K562 (cell line): ENCODE data around the gene RBMS3. TPM values are rescaled to one million over a fixed set of nuclear protein-coding genes. Genes with fewer than 3 reads are reported as not detected.

ENCODE experiments used
- ATAC-seq: fragments of 200-7000 bp; cut with Tn5 transposase; 3 replicates; pipeline ENCODE4 v1.9.1; 2020; ENCODE audit warnings: moderate library complexity
- BruUV-seq: library from RNA; stranded (reverse); fragments of 400-500 nt; replicated peaks from 2 replicates; lab custom pipeline; 2021; lab: Mats Ljungman, UMichigan
- CTCF ChIA-PET: fragments of 300-600 bp; formaldehyde crosslinking; extraction: SDS; loops from one replicate; lab custom pipeline; 2021; ENCODE audit warnings: low intra/inter-chr PET ratio; lab: Yijun Ruan, JAX
- POLR2A ChIA-PET: fragments of 300-600, 350-650 bp; sonication (Branson Sonifier 250); formaldehyde crosslinking; extraction: SDS; loops from one replicate; lab custom pipeline; 2021; ENCODE audit warnings: antibody characterized with exemption, inconsistent platforms; lab: Yijun Ruan, JAX
- DNase-seq, 4 experiments: peaks; one replicate each; pipeline versions ENCODE4 v3.0.0 to v3.0.0-alpha.2; 2011 to 2018; ENCODE audit warnings: low spot score in 3 of 4, mixed read lengths in 3 of 4; ENCODE audit errors: extremely low read depth in 1 of 4
- FAIRE-seq: peaks from 2 replicates; lab custom pipeline; 2011; peaks lifted over from hg19 to GRCh38; lab: Jason Lieb, UNC
- H2AFZ ChIP-seq: 2 replicates; pipeline ENCODE4 v1.6.0; 2011; ENCODE audit warnings: low read depth, low read length, control low read depth, inconsistent platforms
- H3K27ac ChIP-seq: fragments of 200-600 bp; 3 replicates; pipeline ENCODE4 v1.8.0; 2011; ENCODE audit warnings: low read depth, mild to moderate bottlenecking, control low read depth, inconsistent platforms, low read length, moderate library complexity, mixed read lengths; ENCODE audit errors: extremely low read depth
- H3K27me3 ChIP-seq, 2 experiments: fragments of 300-600 bp in 1 of 2; 2 replicates in 1 of 2; 3 replicates in 1 of 2; pipeline versions ENCODE4 v1.6.0 to v1.8.0; 2011; ENCODE audit warnings: inconsistent platforms in 2 of 2, low read length in 2 of 2, mild to moderate bottlenecking in 1 of 2, mixed read lengths in 1 of 2, moderate library complexity in 1 of 2; ENCODE audit not compliant: control insufficient read depth in 2 of 2, insufficient read depth in 2 of 2
- H3K36me3 ChIP-seq: fragments of 300-600 bp; 3 replicates; pipeline ENCODE4 v1.8.0; 2011; ENCODE audit warnings: mild to moderate bottlenecking, low read length, inconsistent platforms; ENCODE audit not compliant: control insufficient read depth, insufficient read depth
- H3K4me1 ChIP-seq, 2 experiments: fragments of 200-600 bp in 1 of 2; replicated peaks in 1 of 2; 2 replicates in 1 of 2; 3 replicates in 1 of 2; pipeline versions ENCODE4 v1.5.1 to v1.8.0; 2011; ENCODE audit warnings: inconsistent platforms in 2 of 2, low read length in 2 of 2, mild to moderate bottlenecking in 1 of 2, mixed read lengths in 1 of 2, moderate library complexity in 1 of 2; ENCODE audit not compliant: control insufficient read depth in 2 of 2, insufficient read depth in 2 of 2
- H3K4me2 ChIP-seq: 2 replicates; pipeline ENCODE4 v1.6.1; 2011; ENCODE audit warnings: low read length, control low read depth, inconsistent platforms, mixed read lengths; ENCODE audit not compliant: insufficient read depth
- H3K4me3 ChIP-seq: fragments of 200-600 bp; sonication (generic), shearing (Covaris generic); 2 replicates; pipeline ENCODE4 v1.5.1; 2016; ENCODE audit warnings: control low read depth, inconsistent platforms
- H3K79me2 ChIP-seq: fragments of 200-600 bp; 3 replicates; pipeline ENCODE4 v1.8.0; 2011; ENCODE audit warnings: low read length, inconsistent platforms; ENCODE audit not compliant: control insufficient read depth, insufficient read depth
- H3K9ac ChIP-seq, 2 experiments: 2 replicates each; pipeline versions ENCODE4 v1.6.0 to v1.6.1; 2011; ENCODE audit warnings: low read depth in 2 of 2, low read length in 2 of 2, control low read depth in 1 of 2, inconsistent platforms in 1 of 2, mild to moderate bottlenecking in 1 of 2, mixed read lengths in 1 of 2; ENCODE audit not compliant: insufficient read depth in 1 of 2
- H3K9me1 ChIP-seq: one replicate; pipeline ENCODE4 v1.6.0; 2011; ENCODE audit warnings: inconsistent platforms, mild to moderate bottlenecking, low read length, moderate library complexity; ENCODE audit not compliant: control insufficient read depth, insufficient read depth
- H3K9me3 ChIP-seq: replicated peaks from 2 replicates; pipeline ENCODE4 v1.5.1; 2011; ENCODE audit warnings: low read depth, low read length, inconsistent platforms; ENCODE audit not compliant: control insufficient read depth, insufficient read depth
- H4K20me1 ChIP-seq: replicated peaks from 2 replicates; pipeline ENCODE4 v1.6.1; 2011; ENCODE audit warnings: low read length, inconsistent platforms, mixed read lengths; ENCODE audit not compliant: control insufficient read depth, insufficient read depth
- COPS2 ChIP-seq: fragments of 450-650 bp; conservative IDR thresholded peaks from 2 replicates; pipeline ENCODE4 v1.6.1; 2016; ENCODE audit warnings: mild to moderate bottlenecking, moderate library complexity
- CTCF ChIP-seq, 3 experiments: IDR thresholded peaks in 2 of 3; conservative IDR thresholded peaks in 1 of 3; 2 replicates each; pipeline ENCODE4 v1.5.1; 2011 to 2012; ENCODE audit warnings: low read length in 3 of 3, mild to moderate bottlenecking in 3 of 3, control low read depth in 2 of 3, improper control_type of control experiment in 1 of 3, inconsistent platforms in 1 of 3, low read depth in 1 of 3, mixed read lengths in 1 of 3, moderate library complexity in 1 of 3; ENCODE audit not compliant: insufficient read depth in 2 of 3
- ETV1 ChIP-seq: fragments of 450-650 bp; conservative IDR thresholded peaks from 2 replicates; pipeline ENCODE4 v1.6.1; 2016; ENCODE audit warnings: missing genetic modification characterization, control low read depth, low read depth, missing compliant biosample characterization
- GATA2 ChIP-seq: sonication (generic); formaldehyde crosslinking; IDR thresholded peaks from 2 replicates; pipeline ENCODE4 v1.4.0; 2020; ENCODE audit warnings: mild to moderate bottlenecking, missing genetic modification reagents
- GTF2F1 ChIP-seq: IDR thresholded peaks from 2 replicates; pipeline ENCODE4 v1.6.1; 2011; ENCODE audit warnings: low read depth, low read length, improper control_type of control experiment
- HDAC8 ChIP-seq: fragments of 450-650 bp; IDR thresholded peaks from 2 replicates; pipeline ENCODE4 v1.6.1; 2016; ENCODE audit warnings: mild to moderate bottlenecking, missing genetic modification characterization, moderate library complexity, missing compliant biosample characterization
- HNRNPH1 ChIP-seq: fragments of 200-400 bp; formaldehyde crosslinking; optimal IDR thresholded peaks from 2 replicates; pipeline ENCODE3; 2017; ENCODE audit warnings: low read depth, mild to moderate bottlenecking, low read length, moderate library complexity
- KDM2B ChIP-seq: fragments of 250-450 bp; sonication (Bioruptor Pico); IDR thresholded peaks from 2 replicates; pipeline ENCODE4 v1.8.0; 2021; ENCODE audit warnings: mild to moderate bottlenecking, moderate library complexity
- MEIS2 ChIP-seq: fragments of 450-650 bp; IDR thresholded peaks from 2 replicates; pipeline ENCODE4 v1.6.1; 2014; ENCODE audit warnings: mild to moderate bottlenecking; ENCODE audit not compliant: partially characterized antibody
- NFE2L1 ChIP-seq: fragments of 450-650 bp; IDR thresholded peaks from 2 replicates; pipeline ENCODE4 v1.6.1; 2016; ENCODE audit warnings: missing genetic modification characterization, low read depth, mild to moderate bottlenecking, missing compliant biosample characterization, moderate library complexity, borderline replicate concordance
- RAD51 ChIP-seq: fragments of 450-650 bp; IDR thresholded peaks from 2 replicates; pipeline ENCODE4 v1.7.1; 2016; ENCODE audit warnings: low read depth, mild to moderate bottlenecking, borderline replicate concordance
- SMC3 ChIP-seq: conservative IDR thresholded peaks from 2 replicates; pipeline ENCODE4 v1.6.1; 2011; ENCODE audit warnings: low read depth, low read length, improper control_type of control experiment; ENCODE audit not compliant: insufficient read depth
- ZBTB49 ChIP-seq: sonication (generic); formaldehyde crosslinking; IDR thresholded peaks from 2 replicates; pipeline ENCODE4 v1.8.0; 2022; ENCODE audit warnings: missing genetic modification reagents, mild to moderate bottlenecking, borderline replicate concordance
- ZNF23 ChIP-seq: fragments of 250-450 bp; sonication (Bioruptor Pico); IDR thresholded peaks from 2 replicates; pipeline ENCODE4 v1.4.0; 2020; ENCODE audit warnings: mild to moderate bottlenecking
- ZNF57 ChIP-seq: fragments of 450-650 bp; formaldehyde crosslinking; IDR thresholded peaks from 2 replicates; pipeline ENCODE4 v1.4.0; 2020; ENCODE audit warnings: mild to moderate bottlenecking, moderate library complexity
- WGBS: fragments of 100-300 bp; shearing (Covaris generic); methylation state at CpG from one replicate; pipeline ENCODE4 v1.1.6; 2016; ENCODE audit warnings: low coverage, mixed read lengths; ENCODE audit not compliant: insufficient coverage; ENCODE audit errors: missing lambda C conversion rate; 5-methylcytosine and 5-hydroxymethylcytosine counted together
- in situ Hi-C: fragments of 300-500 bp; cut with MboI; formaldehyde crosslinking; loops from 4 replicates; pipeline ENCODE4 v1.15.0; 2018; ENCODE audit warnings: inconsistent platforms, mixed read lengths
- intact Hi-C: fragments of 100-400 bp; cut with micrococcal nuclease; formaldehyde crosslinking; loops from 2 replicates; pipeline ENCODE4 v1.14.2; 2022
- polyA plus RNA-seq, 8 experiments: library from polyadenylated mRNA; depleted of rRNA in 4 of 8; stranded (reverse) in 5 of 8; unstranded in 3 of 8; fragments of >200 nt; fragmentation: Nextera tagmentation in 2 of 8; fragmentation: Illumina TruSeq in 1 of 8; extraction: Ambion mirVana in 2 of 8; extraction: Trizol in 1 of 8; gene quantifications; 2 replicates each; pipeline versions ENCODE4 v1.2.1 to v1.2.3, GENCODE V29; 2011 to 2014; ENCODE audit warnings: inconsistent platforms in 1 of 8, missing spikeins in 1 of 8
- total RNA-seq, 7 experiments: library from RNA; depleted of rRNA in 6 of 7; stranded (reverse); fragments of >200 nt in 6 of 7; fragmentation: Illumina TruSeq in 2 of 7; extraction: Trizol in 2 of 7; gene quantifications; 2 replicates each; pipeline versions ENCODE4 v1.2.1 to v1.2.3, GENCODE V29; 2011 to 2021; ENCODE audit warnings: low replicate concordance in 1 of 7

Gene RBMS3
- total and polyA plus RNA-seq, 9 of the 15 experiments (the other 6 are each of a cell fraction or from before 2014, with no cell fraction given), result 0.20 TPM; not detected in 8

GRCh38 chr3:29484633-29485032 lies 203.8 kb downstream of the RBMS3 start (continued):
- TF ChIP-seq ZNF57 (no peak), GTF2F1 (no peak), HNRNPH1 (no peak), ZNF23 (no peak)

GRCh38 chr3:29486096-29486495 lies 205.2 kb downstream of the RBMS3 start:
- Histone ChIP-seq H3K36me3 (no peaks in the 10 kb centered on the region), H4K20me1 (no peaks in the 10 kb centered on the region), H3K4me1 (no peaks in the 10 kb centered on the region), H3K4me2 (no peak overlapping the region), H2AFZ (no peak overlapping the region), H3K27me3 (no peaks in the 10 kb centered on the region), H3K9me3 (no peaks in the 10 kb centered on the region), H3K9me1 (no peaks in the 10 kb centered on the region), H3K9ac (no peak overlapping the region), H3K4me3 (no peak overlapping the region), H3K79me2 (no peaks in the 10 kb centered on the region), H3K27ac (no peak overlapping the region)
- no TSS peak for BruUV-seq
- CTCF ChIA-PET, result no interaction called here
- FAIRE-seq (no peak), ATAC-seq (no peak), DNase-seq (no peak)
- WGBS, result under 1% methylated on average over 5 of the region's 5 CpGs
- POLR2A ChIA-PET, result no interaction called here
- in situ Hi-C loops (no loop called here), intact Hi-C loops (no loop called here)
- TF ChIP-seq COPS2 (no peak), KDM2B (CRISPR knock-in tag) (no peak), SMC3 (no peak), RAD51 (no peak), GATA2 (CRISPR knock-in tag) (no peak), NFE2L1 (tag) (no peak), ETV1 (tag) (no peak), HDAC8 (no peak), MEIS2 (no peak), ZBTB49 (CRISPR knock-in tag) (no peak), CTCF (IDR thresholded peaks at IDR 0.05 in 2 of 3, conservative IDR thresholded peaks at IDR 0.05 in 1 of 3; ENCODE audit: insufficient read depth in 2 of 3, low read depth in 1 of 3, low read length in 3 of 3) (no peak)
